NCI-H1436 treated with DMSO at 0.1 percent for 48 hours (cell line): ENCODE data around the gene GMCL2.

Experiments
- DNase-seq: peaks from one replicate; lab custom pipeline; 2025; lab: John Stamatoyannopoulos, UW

The GMCL2 gene

DNA sequence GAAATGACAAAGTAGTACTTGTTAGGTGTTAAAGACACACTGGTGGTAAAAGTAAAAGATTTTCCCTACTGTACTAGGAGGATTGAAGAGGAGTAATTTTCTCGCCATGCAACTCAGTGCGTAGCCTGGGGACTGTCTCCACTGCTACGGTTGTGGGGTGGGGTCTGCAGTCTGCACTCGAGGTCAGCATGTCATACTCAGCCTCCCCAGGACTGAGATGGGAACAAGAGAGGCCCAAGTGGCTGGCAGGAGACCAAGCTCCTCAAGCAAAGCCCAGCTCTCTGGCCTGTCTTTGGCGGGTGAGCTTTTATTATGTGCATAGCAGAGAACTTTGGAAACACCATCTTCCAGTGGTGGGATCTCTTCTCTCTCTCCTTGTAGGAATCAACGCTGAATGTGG is 43.9 kb downstream of the GMCL2 start:
- no peak for DNase-seq

GRCh38 chr5:178142642-178143041 is 44.5 kb downstream of the GMCL2 start:
- DNase-seq = no peak

DNA sequence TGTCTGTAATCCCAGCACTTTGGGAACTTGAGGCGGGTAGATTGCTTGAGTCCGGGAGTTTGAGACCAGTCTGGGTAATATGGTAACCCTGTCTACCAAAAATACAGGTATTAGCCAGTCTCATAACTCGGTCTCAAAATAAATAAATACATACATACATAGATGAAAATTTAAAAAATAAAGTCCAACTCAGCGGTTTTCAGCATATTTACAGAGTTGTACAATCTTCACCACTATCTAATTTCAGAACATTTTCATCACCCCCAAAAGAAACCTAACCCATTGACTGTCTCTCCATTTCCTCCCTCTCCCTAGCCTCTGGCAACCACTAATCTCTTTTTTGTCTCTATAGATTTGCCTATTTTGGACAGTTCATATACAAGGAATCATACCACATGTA is 45.6 kb downstream of the GMCL2 start:
- DNase-seq = no peak

DNA sequence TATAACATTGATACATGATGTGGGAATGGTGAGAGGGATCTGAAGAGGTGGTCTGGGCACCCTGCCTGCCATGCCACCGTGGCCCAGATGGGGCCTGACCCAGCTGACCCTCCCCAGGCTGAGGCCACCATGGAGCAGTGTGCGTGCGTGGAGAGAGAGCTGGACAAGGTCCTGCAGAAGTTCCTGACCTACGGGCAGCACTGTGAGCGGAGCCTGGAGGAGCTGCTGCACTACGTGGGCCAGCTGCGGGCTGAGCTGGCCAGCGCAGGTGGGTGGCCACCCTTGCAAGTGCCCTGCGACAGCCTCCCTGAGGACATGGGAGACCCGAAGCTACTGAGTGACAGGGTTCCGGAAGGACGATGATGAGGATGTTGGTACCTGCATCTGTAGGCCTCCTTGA is 49.2 kb downstream of the GMCL2 start:
- DNase-seq = no peak

DNA sequence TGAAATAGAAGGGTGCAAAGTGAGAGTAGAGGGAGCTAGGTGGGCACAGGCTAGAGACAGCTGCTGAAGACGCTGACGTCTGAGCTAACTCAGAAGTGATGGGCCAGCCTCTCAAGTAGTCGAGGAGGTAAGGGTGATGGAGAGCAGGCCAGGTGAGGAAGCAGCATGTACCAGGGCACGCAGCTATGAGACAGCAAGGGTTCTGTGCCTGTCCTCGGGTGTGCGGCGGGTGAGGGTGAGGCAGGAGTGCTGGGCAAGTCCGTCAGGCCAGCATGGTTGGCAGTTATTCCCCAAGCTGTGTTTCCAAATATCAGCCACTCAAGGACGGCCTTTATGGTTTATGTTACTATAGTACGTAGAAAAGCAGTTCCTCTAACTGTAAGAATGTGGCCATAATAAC is 50.2 kb downstream of the GMCL2 start:
- DNase-seq = no peak
